Measurements from ENCODE around the gene MAP3K8. TPM values are rescaled to one million over a fixed set of nuclear protein-coding genes. Genes with fewer than 3 reads are reported as not detected.

Gene MAP3K8
- total RNA-seq, 1 donor from 2014 or later = 11.5 TPM

DNA sequence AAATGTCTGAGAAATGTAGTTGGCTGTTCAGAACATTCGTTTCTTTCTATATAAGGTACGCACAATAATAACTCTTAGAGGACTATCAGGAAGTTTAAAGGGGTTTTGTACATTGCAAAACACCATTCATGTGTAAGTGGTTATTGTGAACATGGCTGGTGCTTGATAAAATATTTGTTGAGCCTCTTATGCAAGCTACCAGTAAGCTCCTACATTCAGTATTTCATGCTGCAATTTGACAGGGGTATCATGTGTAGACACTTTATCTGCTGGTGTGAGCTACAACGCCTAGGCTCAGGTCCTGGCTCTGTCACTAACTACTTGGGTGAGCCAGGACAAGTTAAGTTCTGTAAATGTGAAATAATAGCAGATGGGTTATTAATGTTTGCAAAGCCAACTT, 75.5 kb downstream of the MAP3K8 start:
- H3K4me1 Mint-ChIP-seq (ENCODE audit: unreplicated experiment) = peaks cover 8% of the 10 kb centered on the region
- H3K27ac Mint-ChIP-seq (ENCODE audit: unreplicated experiment) = no peak overlapping the region
- no peaks in the 10 kb centered on the region for H3K36me3 Mint-ChIP-seq (ENCODE audit: unreplicated experiment)
- no peak for DNase-seq (ENCODE audit: extremely low spot score, unreplicated experiment)
- H3K27me3 Mint-ChIP-seq (ENCODE audit: unreplicated experiment) = peaks cover 11% of the 10 kb centered on the region
- no peak overlapping the region for H3K4me3 Mint-ChIP-seq (ENCODE audit: unreplicated experiment)
- H3K9me3 Mint-ChIP-seq (ENCODE audit: unreplicated experiment) = no peaks in the 10 kb centered on the region
- no peak for TF ChIP-seq CTCF (IDR thresholded peaks at IDR 0.05)

DNA sequence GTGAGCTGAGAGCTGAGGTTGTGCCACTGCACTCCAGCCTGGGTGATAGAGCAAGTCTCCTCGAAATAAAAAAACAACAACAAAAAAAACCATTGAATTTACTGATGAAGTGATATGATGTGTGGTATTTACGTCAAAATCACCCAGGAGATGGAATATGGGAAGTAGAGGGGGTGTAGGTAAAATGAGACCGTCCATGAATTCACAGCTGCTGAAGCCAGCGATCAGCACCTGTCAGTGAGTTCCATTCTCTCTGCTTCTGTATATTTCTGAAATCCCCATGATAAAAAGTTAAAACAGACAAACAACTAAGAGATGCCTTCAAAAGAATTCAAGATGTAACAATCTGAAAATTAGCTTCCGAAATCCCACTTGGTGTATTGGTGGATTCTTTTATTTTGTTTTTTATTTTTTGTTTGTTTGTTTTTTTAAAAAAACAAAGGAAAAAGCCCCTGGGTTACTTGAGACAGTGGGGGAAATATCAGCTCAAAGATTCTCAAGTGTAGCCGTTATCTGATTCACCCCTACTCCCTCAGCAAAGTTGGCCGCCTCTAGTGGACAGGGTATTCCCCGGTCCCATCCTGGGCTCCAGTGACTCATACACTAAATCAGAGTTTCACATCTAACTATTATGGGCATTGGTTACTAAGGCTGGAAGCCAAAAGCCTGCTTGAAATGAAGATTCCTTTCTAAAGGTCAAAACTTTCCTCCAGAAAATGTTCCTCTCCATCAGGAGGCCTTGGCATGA, 76.4 kb downstream of the MAP3K8 start:
- Mint-ChIP-seq H3K27me3 (ENCODE audit: unreplicated experiment) (peaks cover 10% of the 10 kb centered on the region), H3K4me1 (ENCODE audit: unreplicated experiment) (peaks cover 8% of the 10 kb centered on the region), H3K9me3 (ENCODE audit: unreplicated experiment) (no peaks in the 10 kb centered on the region), H3K27ac (ENCODE audit: unreplicated experiment) (no peak overlapping the region), H3K4me3 (ENCODE audit: unreplicated experiment) (no peak overlapping the region), H3K36me3 (ENCODE audit: unreplicated experiment) (no peaks in the 10 kb centered on the region)
- peak; percentile 35 for TF ChIP-seq CTCF (IDR thresholded peaks at IDR 0.05)
- DNase-seq (ENCODE audit: extremely low spot score, unreplicated experiment) = no peak

GRCh38 chr10:30510932-30511700, 77.1 kb downstream of the MAP3K8 start:
- Mint-ChIP-seq H3K4me1 (ENCODE audit: unreplicated experiment) (peaks cover 8% of the 10 kb centered on the region), H3K9me3 (ENCODE audit: unreplicated experiment) (no peaks in the 10 kb centered on the region), H3K27me3 (ENCODE audit: unreplicated experiment) (peaks cover 5% of the 10 kb centered on the region), H3K36me3 (ENCODE audit: unreplicated experiment) (no peaks in the 10 kb centered on the region), H3K27ac (ENCODE audit: unreplicated experiment) (no peak overlapping the region), H3K4me3 (ENCODE audit: unreplicated experiment) (no peak overlapping the region)
- no peak for TF ChIP-seq CTCF (IDR thresholded peaks at IDR 0.05)
- no peak for DNase-seq (ENCODE audit: extremely low spot score, unreplicated experiment)

Other genes with a start within 250 kb of the MAP3K8 start
- 21.3 and 21.7 TPM in 2 replicates for gene MTPAP, start 84.9 kb upstream of the MAP3K8 start, total RNA-seq
- not detected in 2 replicates for gene LYZL2, start 195.6 kb downstream of the MAP3K8 start, total RNA-seq